SK-N-DZ (cell line): ENCODE results near the gene CABP2. TPM values are rescaled to one million over a fixed set of nuclear protein-coding genes. Genes with fewer than 3 reads are reported as not detected.
"Not testable (repeated sequence)": the region's sequence is repeated elsewhere in the genome, so short reads cannot be mapped to it uniquely, and the experiment has no call there.

Experiments
- DNase-seq: peaks from one replicate; pipeline ENCODE4 v3.0.0-alpha.2; 2015; ENCODE audit warnings: low spot score
- polyA plus RNA-seq, 2 experiments: library from polyadenylated mRNA; depleted of rRNA; stranded (reverse); fragments of >200 nt; gene quantifications; 2 replicates each; pipeline ENCODE4 v1.2.3, GENCODE V29; 2014

The CABP2 gene
- polyA plus RNA-seq (2014; cell fraction: cytosol; rRNA removed): not detected in 2 replicates
- not detected in 2 replicates for polyA plus RNA-seq (2014; cell fraction: nucleus; rRNA removed)

- no peak for DNase-seq
Observed at GRCh38 chr11:67522844-67523555, at the start of gene CABP2. CABP2 (minus strand) TSS chr11:67523446; CDS start chr11:67523326, 120 bp downstream.

- DNase-seq: peak; percentile 69
Observed at GRCh38 chr11:67572747-67573419, 49.6 kb upstream of the CABP2 start.

GRCh38 chr11:67572305-67572704, 49.1 kb upstream of the CABP2 start:
- no peak for DNase-seq

- DNase-seq: no peak
Observed at GRCh38 chr11:67571443-67571842, 48.2 kb upstream of the CABP2 start.

GRCh38 chr11:67564230-67564629, 41.0 kb upstream of the CABP2 start:
- no peak for DNase-seq

- DNase-seq: not testable (repeated sequence)
Observed at GRCh38 chr11:67563705-67564114, 40.5 kb upstream of the CABP2 start.

GRCh38 chr11:67562963-67563704, 39.9 kb upstream of the CABP2 start:
- no peak for DNase-seq

- DNase-seq: no peak
Observed at GRCh38 chr11:67561971-67562619, 38.8 kb upstream of the CABP2 start.

GRCh38 chr11:67558084-67558772, 35.0 kb upstream of the CABP2 start:
- no peak for DNase-seq

GRCh38 chr11:67556244-67556643, 33.0 kb upstream of the CABP2 start:
- no peak for DNase-seq

- not testable (repeated sequence) for DNase-seq
Observed at GRCh38 chr11:67551697-67552096, 28.5 kb upstream of the CABP2 start.

GRCh38 chr11:67551127-67551526, 27.9 kb upstream of the CABP2 start:
- DNase-seq: no peak

- no peak for DNase-seq
Observed at GRCh38 chr11:67548555-67549110, 25.4 kb upstream of the CABP2 start.

- not testable (repeated sequence) for DNase-seq
Observed at GRCh38 chr11:67548112-67548511, 24.9 kb upstream of the CABP2 start.

- DNase-seq: peak; percentile 29
Observed at GRCh38 chr11:67545280-67545679, 22.0 kb upstream of the CABP2 start.

GRCh38 chr11:67544616-67545242, 21.5 kb upstream of the CABP2 start:
- no peak for DNase-seq

- no peak for DNase-seq
Observed at GRCh38 chr11:67543585-67543984, 20.3 kb upstream of the CABP2 start.

GRCh38 chr11:67542971-67543370, 19.7 kb upstream of the CABP2 start:
- DNase-seq: no peak

- no peak for DNase-seq
Observed at GRCh38 chr11:67542169-67542568, 18.9 kb upstream of the CABP2 start.

- no peak for DNase-seq
Observed at GRCh38 chr11:67541198-67541597, 18.0 kb upstream of the CABP2 start.
